Islet precursor cell (in vitro differentiated cells): ENCODE data around the gene IST1.
A peak's percentile ranks its signal among the peaks of the same experiment; 100 is the strongest.
"Not testable (repeated sequence)": the region's sequence is repeated elsewhere in the genome, so short reads cannot be mapped to it uniquely, and the experiment has no call there.

Experiments
- DNase-seq: peaks from one replicate; pipeline ENCODE4 v3.0.0-alpha.2; 2018

Gene IST1

GRCh38 chr16:71882505-71883167 lies 12.7 kb upstream of the IST1 start:
- peak; percentile 66 for DNase-seq

GRCh38 chr16:71883168-71883848 lies 12.0 kb upstream of the IST1 start:
- peak; percentile 82 for DNase-seq

GRCh38 chr16:71883849-71884638 lies 11.3 kb upstream of the IST1 start, which contains the start of gene ZNF821:
Gene ZNF821 (minus strand): TSS chr16:71884182. CDS start chr16:71879946, 4,236 bp downstream.
- peak; percentile 89 for DNase-seq

GRCh38 chr16:71885261-71885650 lies 10.1 kb upstream of the IST1 start:
- no peak for DNase-seq

- DNase-seq = no peak
Measured at GRCh38 chr16:71889147-71889546, 6.2 kb upstream of the IST1 start.

- no peak for DNase-seq
Measured at GRCh38 chr16:71893888-71894228, 1.5 kb upstream of the IST1 start.

GRCh38 chr16:71894229-71894920 lies 956 bp upstream of the IST1 start:
- DNase-seq = peak; percentile 81

- peak; percentile 63 for DNase-seq
Measured at GRCh38 chr16:71895679-71896365, 491 bp downstream of the IST1 start.

GRCh38 chr16:71896764-71897368 lies 1.5 kb downstream of the IST1 start:
- no peak for DNase-seq

- DNase-seq = no peak
Measured at GRCh38 chr16:71899171-71899570, 3.8 kb downstream of the IST1 start.

GRCh38 chr16:71902656-71903365 lies 7.5 kb downstream of the IST1 start:
- no peak for DNase-seq

GRCh38 chr16:71903608-71904007 lies 8.3 kb downstream of the IST1 start:
- no peak for DNase-seq

- DNase-seq = no peak
Measured at GRCh38 chr16:71904239-71904638, 8.9 kb downstream of the IST1 start.

GRCh38 chr16:71905765-71906164 lies 10.4 kb downstream of the IST1 start:
- not testable (repeated sequence) for DNase-seq

- no peak for DNase-seq
Measured at GRCh38 chr16:71911121-71911520, 15.8 kb downstream of the IST1 start.

- DNase-seq = no peak
Measured at GRCh38 chr16:71912534-71913275, 17.4 kb downstream of the IST1 start.

GRCh38 chr16:71914802-71915201 lies 19.5 kb downstream of the IST1 start:
- no peak for DNase-seq

- DNase-seq = no peak
Measured at GRCh38 chr16:71915350-71915749, 20.0 kb downstream of the IST1 start.

GRCh38 chr16:71916397-71916920 lies 21.1 kb downstream of the IST1 start:
- no peak for DNase-seq

- DNase-seq = peak; percentile 62
Measured at GRCh38 chr16:71917900-71918299, 22.6 kb downstream of the IST1 start.
